SK-N-SH treated with all-trans-retinoic acid at 6 μM for 48 hours (cell line): ENCODE results near the gene CTSD.

Source experiments
- ATAC-seq: fragments of 200-7000 bp; cut with Tn5 transposase; 3 replicates; pipeline ENCODE4 v1.9.1; 2020; ENCODE audit warnings: mild to moderate bottlenecking, moderate library complexity
- ARNTL ChIP-seq: fragments of 450-650 bp; formaldehyde crosslinking; IDR thresholded peaks from 2 replicates; pipeline ENCODE4 v1.5.0; 2020; ENCODE audit warnings: low read depth, mild to moderate bottlenecking, moderate library complexity, borderline replicate concordance
- BACH2 ChIP-seq: fragments of 250-450 bp; sonication (Bioruptor Pico); IDR thresholded peaks from 2 replicates; pipeline ENCODE4 v1.9.0; 2021; ENCODE audit warnings: mild to moderate bottlenecking, borderline replicate concordance
- CSDC2 ChIP-seq: fragments of 250-450 bp; sonication (Bioruptor Pico); IDR thresholded peaks from 2 replicates; pipeline ENCODE4 v1.5.0; 2020; ENCODE audit warnings: mild to moderate bottlenecking, moderate library complexity
- ESRRG ChIP-seq: fragments of 250-450 bp; sonication (Bioruptor Pico); IDR thresholded peaks from 2 replicates; pipeline ENCODE4 v1.6.1; 2021; ENCODE audit warnings: mild to moderate bottlenecking
- ISL1 ChIP-seq: fragments of 250-450 bp; sonication (Bioruptor Pico); IDR thresholded peaks from 2 replicates; pipeline ENCODE4 v2.1.2; 2022; ENCODE audit warnings: mild to moderate bottlenecking, moderate library complexity
- OSR1 ChIP-seq: fragments of 250-450 bp; sonication (Bioruptor Pico); IDR thresholded peaks from 2 replicates; pipeline ENCODE4 v1.8.0; 2022; ENCODE audit warnings: moderate library complexity, mild to moderate bottlenecking, inconsistent platforms
- PPARA ChIP-seq: fragments of 250-450 bp; sonication (Bioruptor Pico); IDR thresholded peaks from 2 replicates; pipeline ENCODE4 v1.5.0; 2020; ENCODE audit warnings: mild to moderate bottlenecking, borderline replicate concordance
- RARB ChIP-seq: fragments of 250-450 bp; sonication (Bioruptor Pico); IDR thresholded peaks from 2 replicates; pipeline ENCODE4 v1.8.0; 2021; ENCODE audit warnings: mild to moderate bottlenecking, moderate library complexity
- SNAI2 ChIP-seq: fragments of 250-450 bp; sonication (Bioruptor Pico); IDR thresholded peaks from 2 replicates; pipeline ENCODE4 v1.5.0; 2020; ENCODE audit warnings: mild to moderate bottlenecking, moderate library complexity
- ZC3H10 ChIP-seq: fragments of 250-450 bp; sonication (Bioruptor Pico); IDR thresholded peaks from 2 replicates; pipeline ENCODE4 v1.5.1; 2021; ENCODE audit warnings: mild to moderate bottlenecking, moderate library complexity
- ZFP3 ChIP-seq: fragments of 250-450 bp; sonication (Bioruptor Pico); IDR thresholded peaks from 2 replicates; pipeline ENCODE4 v1.5.0; 2020; ENCODE audit warnings: mild to moderate bottlenecking, moderate library complexity
- ZFP30 ChIP-seq: fragments of 450-650 bp; formaldehyde crosslinking; IDR thresholded peaks from 2 replicates; pipeline ENCODE4 v1.5.0; 2022; ENCODE audit warnings: mild to moderate bottlenecking, moderate library complexity
- ZNF565 ChIP-seq: fragments of 450-650 bp; formaldehyde crosslinking; conservative IDR thresholded peaks from 2 replicates; pipeline ENCODE4 v1.5.0; 2020; ENCODE audit warnings: low read depth, mild to moderate bottlenecking, moderate library complexity
- ZNF70 ChIP-seq: fragments of 450-650 bp; formaldehyde crosslinking; IDR thresholded peaks from 2 replicates; pipeline ENCODE4 v1.5.0; 2020; ENCODE audit warnings: mild to moderate bottlenecking, moderate library complexity
- ZNF8 ChIP-seq: fragments of 450-650 bp; formaldehyde crosslinking; IDR thresholded peaks from 2 replicates; pipeline ENCODE4 v1.5.0; 2020; ENCODE audit warnings: mild to moderate bottlenecking, moderate library complexity
- TF ChIP-seq, protein P1 (sequence below): fragments of 250-450 bp; sonication (Bioruptor Pico); IDR thresholded peaks from 2 replicates; pipeline ENCODE4 v1.5.0; 2020; ENCODE audit warnings: mild to moderate bottlenecking, moderate library complexity
- TF ChIP-seq, protein P2 (sequence below): fragments of 250-450 bp; sonication (Bioruptor Pico); IDR thresholded peaks from 2 replicates; pipeline ENCODE4 v1.5.1; 2020; ENCODE audit warnings: low read depth, mild to moderate bottlenecking, moderate library complexity
- TF ChIP-seq, protein P3 (sequence below): fragments of 250-450 bp; sonication (Bioruptor Pico); IDR thresholded peaks from 2 replicates; pipeline ENCODE4 v1.5.1; 2021; ENCODE audit warnings: mild to moderate bottlenecking, moderate library complexity
- TF ChIP-seq, protein P4 (sequence below): fragments of 250-450 bp; sonication (Bioruptor Pico); IDR thresholded peaks from 2 replicates; pipeline ENCODE4 v1.8.0; 2020; ENCODE audit warnings: mild to moderate bottlenecking, moderate library complexity, borderline replicate concordance

Gene CTSD

DNA sequence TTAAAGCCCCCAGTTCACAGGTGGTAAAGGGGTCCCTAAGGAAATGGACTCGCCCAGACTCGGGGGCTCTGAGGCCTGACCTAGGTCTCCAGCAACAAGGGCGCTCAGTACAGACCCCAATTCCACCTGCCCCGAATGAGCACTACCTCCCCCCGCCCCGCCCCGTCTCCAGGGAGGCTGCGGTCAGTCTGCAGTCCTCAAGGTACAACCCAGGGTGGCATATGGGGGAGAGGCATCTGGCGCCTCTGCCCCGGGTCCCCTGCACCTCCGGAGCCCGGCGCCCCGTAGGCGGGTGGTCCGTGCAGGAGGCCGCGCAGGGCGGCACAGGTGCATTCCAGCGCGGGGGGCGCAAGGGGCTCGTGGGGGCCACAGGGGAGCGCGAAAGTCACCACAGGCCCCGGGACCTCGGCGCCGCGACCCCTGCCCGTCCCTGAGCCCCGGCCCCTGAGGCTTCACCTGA lies 361 bp downstream of the CTSD start:
- ATAC-seq: peak; percentile 30
- no peak for TF ChIP-seq ZFP30
- no peak for TF ChIP-seq ISL1 (CRISPR knock-in tag)
- no peak for TF ChIP-seq CSDC2 (CRISPR knock-in tag)
- no peak for TF ChIP-seq ZC3H10 (CRISPR knock-in tag)
- TF ChIP-seq, protein P1, sequence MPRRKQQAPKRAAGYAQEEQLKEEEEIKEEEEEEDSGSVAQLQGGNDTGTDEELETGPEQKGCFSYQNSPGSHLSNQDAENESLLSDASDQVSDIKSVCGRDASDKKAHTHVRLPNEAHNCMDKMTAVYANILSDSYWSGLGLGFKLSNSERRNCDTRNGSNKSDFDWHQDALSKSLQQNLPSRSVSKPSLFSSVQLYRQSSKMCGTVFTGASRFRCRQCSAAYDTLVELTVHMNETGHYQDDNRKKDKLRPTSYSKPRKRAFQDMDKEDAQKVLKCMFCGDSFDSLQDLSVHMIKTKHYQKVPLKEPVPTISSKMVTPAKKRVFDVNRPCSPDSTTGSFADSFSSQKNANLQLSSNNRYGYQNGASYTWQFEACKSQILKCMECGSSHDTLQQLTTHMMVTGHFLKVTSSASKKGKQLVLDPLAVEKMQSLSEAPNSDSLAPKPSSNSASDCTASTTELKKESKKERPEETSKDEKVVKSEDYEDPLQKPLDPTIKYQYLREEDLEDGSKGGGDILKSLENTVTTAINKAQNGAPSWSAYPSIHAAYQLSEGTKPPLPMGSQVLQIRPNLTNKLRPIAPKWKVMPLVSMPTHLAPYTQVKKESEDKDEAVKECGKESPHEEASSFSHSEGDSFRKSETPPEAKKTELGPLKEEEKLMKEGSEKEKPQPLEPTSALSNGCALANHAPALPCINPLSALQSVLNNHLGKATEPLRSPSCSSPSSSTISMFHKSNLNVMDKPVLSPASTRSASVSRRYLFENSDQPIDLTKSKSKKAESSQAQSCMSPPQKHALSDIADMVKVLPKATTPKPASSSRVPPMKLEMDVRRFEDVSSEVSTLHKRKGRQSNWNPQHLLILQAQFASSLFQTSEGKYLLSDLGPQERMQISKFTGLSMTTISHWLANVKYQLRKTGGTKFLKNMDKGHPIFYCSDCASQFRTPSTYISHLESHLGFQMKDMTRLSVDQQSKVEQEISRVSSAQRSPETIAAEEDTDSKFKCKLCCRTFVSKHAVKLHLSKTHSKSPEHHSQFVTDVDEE (CRISPR knock-in tag): no peak
- no peak for TF ChIP-seq ZNF8
- TF ChIP-seq ZNF565: no peak
- TF ChIP-seq BACH2 (CRISPR knock-in tag): no peak
- no peak for TF ChIP-seq SNAI2 (CRISPR knock-in tag)
- no peak for TF ChIP-seq OSR1 (CRISPR knock-in tag)

DNA sequence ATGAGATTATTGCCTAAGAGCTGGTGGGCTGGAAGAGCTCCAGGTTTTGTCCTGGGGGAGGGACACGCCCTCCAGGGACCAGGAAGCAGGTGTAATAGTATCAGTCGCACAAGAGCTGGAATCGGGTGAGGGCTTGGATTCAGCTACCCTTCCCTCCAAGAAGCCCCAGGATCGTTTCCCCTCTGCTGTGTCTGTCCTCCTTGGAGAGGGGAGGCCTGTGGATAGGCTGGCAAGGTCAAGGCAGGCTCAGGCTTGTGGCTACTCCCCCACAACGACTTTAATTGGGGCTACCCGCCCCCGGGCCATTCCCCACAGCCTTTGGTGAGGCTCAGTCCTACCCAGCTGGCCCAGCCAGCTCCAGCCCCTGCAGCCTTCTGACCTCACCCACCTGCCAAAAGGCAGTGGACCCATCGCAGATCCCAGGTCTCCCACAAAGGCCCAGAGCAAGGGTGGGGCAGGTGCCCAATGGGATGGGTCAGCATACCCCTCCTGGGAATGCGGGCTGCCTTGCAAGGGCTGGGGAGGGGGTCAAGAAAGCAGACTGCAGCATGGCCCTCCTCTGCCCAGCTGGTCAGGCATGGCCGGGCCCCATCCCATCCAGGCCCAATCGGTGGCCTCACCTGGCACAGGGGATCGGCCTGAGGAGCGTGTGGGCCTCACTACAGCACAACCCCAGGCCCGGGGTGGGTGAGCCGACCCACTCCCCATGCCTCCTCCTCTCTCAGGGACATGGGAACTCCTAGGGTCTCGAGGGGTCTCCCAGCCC lies 1.0 kb downstream of the CTSD start:
- TF ChIP-seq ZNF565 (no peak), SNAI2 (CRISPR knock-in tag) (no peak), ISL1 (CRISPR knock-in tag) (no peak), ZFP3 (CRISPR knock-in tag) (no peak), ARNTL (CRISPR knock-in tag) (no peak)
- TF ChIP-seq, all 23 proteins: peak for 0
- peak; percentile 27 for ATAC-seq

DNA sequence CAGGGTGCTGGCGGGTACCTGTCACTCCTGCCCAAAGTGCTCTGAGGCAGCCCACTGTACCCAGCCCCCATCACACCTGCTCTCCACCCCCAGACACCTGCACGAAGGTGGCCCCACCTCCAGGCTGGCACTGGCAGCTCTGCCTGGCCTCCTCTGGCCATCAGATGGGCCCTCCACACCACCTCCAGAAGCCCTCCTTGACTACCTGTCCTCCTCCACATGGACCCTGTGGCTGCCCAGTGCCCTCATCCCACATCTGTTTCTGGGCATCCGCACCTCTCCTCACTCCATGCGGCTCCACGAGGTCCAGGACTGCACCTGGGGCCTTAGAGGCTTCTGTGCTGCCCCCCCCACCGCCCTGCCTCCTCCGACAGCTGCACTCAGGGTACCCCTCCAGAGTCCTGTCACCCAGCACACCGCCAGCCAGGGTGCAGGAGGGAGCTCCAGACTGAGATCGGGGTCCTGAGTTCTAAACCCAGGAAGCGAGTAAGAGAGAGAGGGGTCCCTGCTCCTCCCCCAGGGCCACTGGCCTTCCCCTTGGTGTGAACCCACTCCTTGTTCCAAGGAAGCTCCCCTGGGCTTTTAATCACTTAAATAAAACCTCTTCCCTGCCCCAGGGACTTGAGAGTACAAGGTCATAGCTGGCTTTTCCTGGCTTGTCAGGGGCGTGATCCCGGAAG lies 1.7 kb downstream of the CTSD start:
- no peak for ATAC-seq
- TF ChIP-seq, protein P2, sequence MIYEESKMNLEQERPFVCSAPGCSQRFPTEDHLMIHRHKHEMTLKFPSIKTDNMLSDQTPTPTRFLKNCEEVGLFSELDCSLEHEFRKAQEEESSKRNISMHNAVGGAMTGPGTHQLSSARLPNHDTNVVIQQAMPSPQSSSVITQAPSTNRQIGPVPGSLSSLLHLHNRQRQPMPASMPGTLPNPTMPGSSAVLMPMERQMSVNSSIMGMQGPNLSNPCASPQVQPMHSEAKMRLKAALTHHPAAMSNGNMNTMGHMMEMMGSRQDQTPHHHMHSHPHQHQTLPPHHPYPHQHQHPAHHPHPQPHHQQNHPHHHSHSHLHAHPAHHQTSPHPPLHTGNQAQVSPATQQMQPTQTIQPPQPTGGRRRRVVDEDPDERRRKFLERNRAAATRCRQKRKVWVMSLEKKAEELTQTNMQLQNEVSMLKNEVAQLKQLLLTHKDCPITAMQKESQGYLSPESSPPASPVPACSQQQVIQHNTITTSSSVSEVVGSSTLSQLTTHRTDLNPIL: no peak
- TF ChIP-seq SNAI2 (CRISPR knock-in tag) (no peak), CSDC2 (CRISPR knock-in tag) (no peak), ZC3H10 (CRISPR knock-in tag) (no peak), ZNF70 (CRISPR knock-in tag) (no peak), ESRRG (CRISPR knock-in tag) (no peak), PPARA (CRISPR knock-in tag) (no peak), RARB (no peak), ARNTL (CRISPR knock-in tag) (no peak)
- TF ChIP-seq, protein P3, sequence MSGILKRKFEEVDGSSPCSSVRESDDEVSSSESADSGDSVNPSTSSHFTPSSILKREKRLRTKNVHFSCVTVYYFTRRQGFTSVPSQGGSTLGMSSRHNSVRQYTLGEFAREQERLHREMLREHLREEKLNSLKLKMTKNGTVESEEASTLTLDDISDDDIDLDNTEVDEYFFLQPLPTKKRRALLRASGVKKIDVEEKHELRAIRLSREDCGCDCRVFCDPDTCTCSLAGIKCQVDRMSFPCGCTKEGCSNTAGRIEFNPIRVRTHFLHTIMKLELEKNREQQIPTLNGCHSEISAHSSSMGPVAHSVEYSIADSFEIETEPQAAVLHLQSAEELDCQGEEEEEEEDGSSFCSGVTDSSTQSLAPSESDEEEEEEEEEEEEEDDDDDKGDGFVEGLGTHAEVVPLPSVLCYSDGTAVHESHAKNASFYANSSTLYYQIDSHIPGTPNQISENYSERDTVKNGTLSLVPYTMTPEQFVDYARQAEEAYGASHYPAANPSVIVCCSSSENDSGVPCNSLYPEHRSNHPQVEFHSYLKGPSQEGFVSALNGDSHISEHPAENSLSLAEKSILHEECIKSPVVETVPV (CRISPR knock-in tag): no peak
- TF ChIP-seq, protein P4, sequence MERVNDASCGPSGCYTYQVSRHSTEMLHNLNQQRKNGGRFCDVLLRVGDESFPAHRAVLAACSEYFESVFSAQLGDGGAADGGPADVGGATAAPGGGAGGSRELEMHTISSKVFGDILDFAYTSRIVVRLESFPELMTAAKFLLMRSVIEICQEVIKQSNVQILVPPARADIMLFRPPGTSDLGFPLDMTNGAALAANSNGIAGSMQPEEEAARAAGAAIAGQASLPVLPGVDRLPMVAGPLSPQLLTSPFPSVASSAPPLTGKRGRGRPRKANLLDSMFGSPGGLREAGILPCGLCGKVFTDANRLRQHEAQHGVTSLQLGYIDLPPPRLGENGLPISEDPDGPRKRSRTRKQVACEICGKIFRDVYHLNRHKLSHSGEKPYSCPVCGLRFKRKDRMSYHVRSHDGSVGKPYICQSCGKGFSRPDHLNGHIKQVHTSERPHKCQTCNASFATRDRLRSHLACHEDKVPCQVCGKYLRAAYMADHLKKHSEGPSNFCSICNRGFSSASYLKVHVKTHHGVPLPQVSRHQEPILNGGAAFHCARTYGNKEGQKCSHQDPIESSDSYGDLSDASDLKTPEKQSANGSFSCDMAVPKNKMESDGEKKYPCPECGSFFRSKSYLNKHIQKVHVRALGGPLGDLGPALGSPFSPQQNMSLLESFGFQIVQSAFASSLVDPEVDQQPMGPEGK: no peak
- TF ChIP-seq, protein P1 (CRISPR knock-in tag): no peak
